Ecto neural progenitor cell (in vitro differentiated cells): ENCODE data around the gene LRRC59.

Experiments
- DNase-seq: peaks from one replicate; pipeline ENCODE4 v3.0.0-alpha.2; 2018; ENCODE audit warnings: low spot score

Gene LRRC59

DNA sequence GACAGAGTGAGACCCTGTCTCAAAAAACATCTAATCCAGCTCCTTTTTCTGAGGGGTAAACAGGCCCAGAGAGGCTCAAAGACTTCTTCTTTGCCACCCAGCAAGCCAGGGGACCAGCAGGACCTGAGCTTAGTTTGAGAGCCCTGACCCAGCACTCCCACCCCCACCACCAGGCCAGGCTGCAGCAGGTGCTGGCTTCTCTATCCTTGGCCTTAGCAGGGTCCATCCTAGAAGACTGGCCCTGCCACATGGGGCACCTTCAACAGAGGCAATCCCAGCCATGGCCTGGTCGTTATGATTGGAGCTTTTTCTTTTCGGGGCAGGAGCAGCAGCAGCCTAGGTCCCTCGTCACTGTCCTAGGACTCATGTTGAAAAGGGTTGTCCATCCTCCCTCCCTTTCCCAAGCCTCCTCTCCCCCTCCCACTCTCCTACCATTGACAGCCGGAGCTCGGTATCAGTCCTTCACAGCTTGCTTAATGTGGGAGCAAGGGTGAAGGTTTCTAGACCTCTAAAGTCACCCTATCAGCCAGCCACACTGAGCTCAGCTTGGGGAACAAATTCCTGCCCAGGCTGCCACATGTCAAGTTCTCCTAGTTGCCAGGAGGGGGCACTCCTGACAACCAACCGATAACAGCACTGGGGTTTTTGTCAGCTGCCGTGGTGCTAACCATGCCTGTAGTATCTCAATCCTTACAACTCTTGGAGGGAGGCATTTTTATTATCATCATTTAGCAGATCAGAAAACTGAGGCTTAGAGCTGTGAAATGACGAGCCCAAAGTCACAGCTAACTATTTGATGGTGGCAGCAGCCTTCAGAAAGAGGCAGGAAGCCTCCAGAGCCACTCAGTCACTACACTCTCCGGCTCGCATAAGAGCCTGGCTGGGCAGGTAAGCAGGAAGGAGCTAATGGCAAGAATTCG, 35.5 kb downstream of the LRRC59 start:
- peak; percentile 75 for DNase-seq

GRCh38 chr17:50360486-50361115, 36.7 kb downstream of the LRRC59 start:
- no peak for DNase-seq

GRCh38 chr17:50359998-50360461, 37.3 kb downstream of the LRRC59 start:
- DNase-seq, result no peak

DNA sequence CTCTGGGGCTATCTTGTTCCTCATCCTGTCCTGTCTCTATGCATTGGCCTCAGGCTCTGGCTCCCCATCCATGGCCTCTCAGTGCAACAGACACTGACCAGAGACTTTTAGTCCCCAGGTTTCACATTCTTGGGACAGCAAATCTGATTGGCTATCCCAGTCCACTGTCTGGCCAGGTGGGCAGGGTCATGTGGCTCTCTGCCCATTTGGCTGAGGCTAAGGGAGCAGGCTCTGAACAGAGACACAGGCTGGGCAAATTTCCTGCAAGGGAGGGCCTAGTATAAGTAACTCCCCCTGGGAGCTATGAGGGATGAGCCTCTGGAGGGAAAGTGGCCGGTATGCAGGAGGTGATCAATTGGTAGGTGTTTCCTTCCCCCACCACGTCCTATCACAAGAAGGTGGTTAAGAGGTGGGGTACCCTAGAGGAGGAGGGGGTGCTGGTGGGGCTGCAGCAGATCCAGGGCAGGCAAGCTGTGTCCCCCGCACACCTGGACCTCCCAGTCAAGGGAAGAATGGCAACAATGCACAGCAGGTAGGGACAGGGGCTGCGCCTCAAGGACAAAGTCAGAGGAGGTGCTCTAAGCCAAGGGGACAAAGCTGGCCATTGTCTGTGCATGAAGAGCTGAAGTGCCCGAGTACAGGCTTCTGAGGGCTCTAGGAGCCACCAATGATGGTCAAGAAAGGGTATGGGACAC, 38.2 kb downstream of the LRRC59 start:
- DNase-seq, result no peak

GRCh38 chr17:50358177-50358576, 39.1 kb downstream of the LRRC59 start:
- no peak for DNase-seq

DNA sequence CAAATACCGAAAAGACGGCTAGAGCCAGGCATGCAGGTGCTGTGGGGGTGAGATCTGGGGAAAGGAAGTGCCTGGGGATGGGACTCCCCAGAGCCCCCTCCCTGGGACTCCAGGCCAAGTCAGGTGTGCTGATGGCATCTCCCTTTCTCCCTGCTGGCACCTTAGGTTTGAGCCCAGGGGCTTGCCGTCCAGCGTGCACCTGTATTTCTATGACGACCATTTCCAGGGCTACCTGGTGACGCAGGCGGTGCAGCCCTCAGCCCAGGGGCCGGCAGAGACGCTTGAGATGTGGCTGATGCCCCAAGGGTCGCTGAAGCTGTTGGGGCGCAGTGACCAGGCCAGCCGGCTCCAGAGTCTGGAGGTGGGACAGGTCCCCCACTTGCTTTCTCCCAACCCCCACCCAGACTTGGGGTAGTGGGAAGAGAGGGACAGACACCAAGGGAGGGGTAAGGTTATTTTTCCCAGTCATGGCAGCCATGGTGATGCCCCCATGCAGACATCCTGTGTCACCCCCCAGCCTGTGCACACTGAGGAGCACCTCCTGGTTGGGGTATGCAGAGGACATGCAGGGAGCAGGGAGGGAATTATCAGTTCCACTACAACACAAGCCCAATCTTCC, 40.3 kb downstream of the LRRC59 start:
- no peak for DNase-seq

GRCh38 chr17:50356418-50356817, 40.9 kb downstream of the LRRC59 start:
- DNase-seq, result no peak

- no peak for DNase-seq
Measured at GRCh38 chr17:50355701-50356341, 41.5 kb downstream of the LRRC59 start.

- no peak for DNase-seq
Measured at GRCh38 chr17:50355336-50355700, 42.0 kb downstream of the LRRC59 start.

DNA sequence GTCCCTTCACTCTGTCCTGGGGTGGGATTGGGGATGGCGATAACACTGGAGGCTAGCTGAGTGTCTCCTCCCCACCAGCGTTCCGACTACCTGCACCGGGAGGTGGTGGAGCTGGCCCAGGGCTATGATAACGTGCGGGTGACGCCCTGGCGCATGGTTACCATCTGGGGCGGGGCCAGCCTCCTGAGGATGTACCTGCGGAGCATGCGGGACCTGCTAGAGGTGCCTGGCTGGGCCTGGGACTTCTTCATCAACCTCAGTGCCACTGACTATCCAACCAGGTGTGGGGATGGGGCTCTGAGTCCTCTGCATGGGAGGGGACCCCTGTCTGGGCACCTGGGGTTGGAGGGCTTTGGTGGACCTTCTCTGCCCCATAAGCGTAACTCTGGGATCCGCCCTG, 42.5 kb downstream of the LRRC59 start:
- DNase-seq, result no peak

DNA sequence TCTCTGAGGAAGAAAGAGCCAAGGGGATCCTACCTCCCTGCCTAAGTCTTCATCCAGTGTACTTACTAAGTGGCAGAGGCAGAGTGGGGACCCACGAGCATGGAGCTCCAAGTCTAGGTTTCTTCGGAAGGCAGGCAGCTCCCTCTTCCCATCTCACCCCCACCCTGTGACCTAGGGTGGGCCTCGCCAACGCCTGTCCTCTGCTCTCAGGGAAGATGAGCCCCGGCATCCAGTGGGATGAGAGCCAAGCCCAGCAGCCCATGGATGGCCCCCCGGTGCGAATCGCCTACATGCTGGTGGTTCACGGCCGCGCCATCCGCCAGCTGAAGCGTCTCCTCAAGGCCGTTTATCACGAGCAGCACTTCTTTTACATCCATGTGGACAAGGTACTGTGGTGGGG, 43.1 kb downstream of the LRRC59 start:
- DNase-seq, result no peak

- no peak for DNase-seq
Measured at GRCh38 chr17:50353600-50354195, 43.6 kb downstream of the LRRC59 start.

DNA sequence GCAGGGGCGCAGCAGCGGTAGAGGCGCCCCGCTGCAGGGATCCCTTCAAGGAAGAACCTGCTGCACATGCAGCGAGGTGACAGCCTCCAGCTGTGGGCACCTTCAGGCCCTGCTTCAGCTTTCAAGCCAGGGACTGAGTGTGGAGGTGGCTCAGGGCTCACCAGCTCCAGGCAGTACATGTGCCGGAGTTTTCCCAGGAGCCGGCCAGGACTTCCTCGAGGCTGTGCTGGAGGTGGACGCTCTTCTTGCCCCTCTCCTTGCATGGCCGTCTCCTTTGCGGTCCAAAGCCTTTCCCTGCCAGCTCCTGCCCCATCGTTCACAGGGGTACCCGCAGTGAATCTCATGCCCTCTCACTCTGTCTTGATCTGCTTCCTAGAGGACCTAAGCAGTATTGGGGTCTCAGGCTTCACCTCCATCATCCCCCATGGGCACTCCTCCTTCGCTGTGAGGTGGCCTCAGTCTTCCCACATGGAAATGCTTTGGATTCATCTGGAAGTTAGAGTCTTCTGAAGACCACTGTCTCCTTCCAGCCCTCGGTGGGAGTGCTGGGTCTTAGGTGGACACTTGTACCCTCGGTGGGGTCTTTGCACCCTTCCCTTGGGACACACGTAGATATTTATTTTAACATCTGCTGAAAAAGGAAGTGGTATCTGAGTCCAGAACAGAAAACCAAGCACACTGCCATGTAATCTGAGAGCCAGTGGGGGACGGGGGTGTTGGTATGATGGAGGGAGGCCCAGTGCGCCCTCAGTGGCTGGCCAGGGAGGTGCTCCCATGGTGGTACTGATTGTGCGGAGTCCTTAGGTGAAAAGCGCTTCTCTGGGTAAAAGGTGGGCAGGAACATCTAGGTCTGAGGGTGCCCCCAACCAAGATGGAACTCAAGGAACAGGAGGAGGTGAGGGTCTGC, 44.4 kb downstream of the LRRC59 start:
- no peak for DNase-seq

DNA sequence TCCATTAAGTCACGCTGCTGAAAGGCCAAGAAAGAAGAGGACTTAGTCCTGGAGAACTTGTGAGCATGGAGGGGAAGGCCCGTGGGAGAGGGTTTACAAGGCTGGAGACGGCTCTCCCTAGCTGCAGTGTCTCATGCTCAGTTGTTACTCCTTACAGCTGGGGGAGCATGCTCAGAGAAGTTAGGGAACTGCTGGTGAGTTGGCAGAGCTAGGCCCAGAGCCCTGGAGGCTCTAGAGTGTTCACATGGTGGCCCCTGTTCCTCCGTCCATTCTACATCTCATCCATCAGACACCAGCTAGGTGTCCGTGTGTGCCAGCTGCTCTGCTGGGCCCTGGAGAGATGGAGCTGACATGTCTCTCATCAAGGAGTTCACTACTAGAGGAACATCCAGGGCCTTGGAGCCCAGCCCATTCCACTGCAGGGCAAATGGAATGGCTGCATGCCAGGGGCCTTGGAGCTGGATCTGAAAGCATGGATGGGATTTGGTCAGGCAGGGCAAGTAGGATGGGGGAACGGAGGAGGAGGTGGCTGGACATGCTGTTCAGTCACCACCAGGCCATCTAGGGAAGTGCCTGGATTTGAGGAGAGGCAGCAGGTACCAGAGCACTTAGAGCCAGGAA, 45.1 kb downstream of the LRRC59 start:
- no peak for DNase-seq

- DNase-seq, result no peak
Measured at GRCh38 chr17:50350733-50351132, 46.6 kb downstream of the LRRC59 start.

- no peak for DNase-seq
Measured at GRCh38 chr17:50349243-50349600, 48.1 kb downstream of the LRRC59 start.

DNA sequence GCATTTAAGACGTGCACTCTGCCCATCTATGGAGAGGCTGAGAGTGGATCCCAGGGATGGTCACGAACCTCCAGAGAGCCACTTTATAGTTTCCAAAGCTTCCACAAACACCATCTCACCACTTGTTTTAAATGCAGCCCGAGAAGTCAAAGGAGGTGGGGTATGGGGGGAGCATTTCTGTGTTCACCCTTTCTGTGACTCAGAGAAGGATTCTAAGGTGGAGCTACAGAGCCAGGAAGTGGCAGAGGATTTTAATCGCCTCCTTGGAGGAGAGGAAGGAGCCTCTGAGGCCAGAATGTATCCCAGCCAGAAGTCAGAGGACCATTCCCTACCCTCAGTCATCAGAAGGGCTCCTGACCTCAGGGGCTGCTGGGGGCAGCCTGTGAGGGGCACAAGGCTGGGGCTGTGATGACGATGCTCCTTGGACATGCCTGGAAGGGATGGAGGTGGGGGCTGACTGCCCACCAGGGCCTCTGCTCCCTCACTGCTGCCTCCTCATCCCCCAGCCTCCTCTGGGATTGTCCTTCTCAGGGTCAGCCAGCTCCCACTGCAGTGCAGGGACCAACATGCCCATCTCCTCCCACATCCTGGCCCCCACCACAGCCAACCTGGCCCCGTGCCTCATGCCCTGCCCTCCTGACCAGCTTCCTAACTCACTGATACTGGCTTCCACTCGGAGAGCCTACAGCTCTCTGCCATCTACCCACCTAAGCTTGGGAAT, 48.6 kb downstream of the LRRC59 start:
- DNase-seq, result no peak

- no peak for DNase-seq
Measured at GRCh38 chr17:50347894-50348291, 49.4 kb downstream of the LRRC59 start.

DNA sequence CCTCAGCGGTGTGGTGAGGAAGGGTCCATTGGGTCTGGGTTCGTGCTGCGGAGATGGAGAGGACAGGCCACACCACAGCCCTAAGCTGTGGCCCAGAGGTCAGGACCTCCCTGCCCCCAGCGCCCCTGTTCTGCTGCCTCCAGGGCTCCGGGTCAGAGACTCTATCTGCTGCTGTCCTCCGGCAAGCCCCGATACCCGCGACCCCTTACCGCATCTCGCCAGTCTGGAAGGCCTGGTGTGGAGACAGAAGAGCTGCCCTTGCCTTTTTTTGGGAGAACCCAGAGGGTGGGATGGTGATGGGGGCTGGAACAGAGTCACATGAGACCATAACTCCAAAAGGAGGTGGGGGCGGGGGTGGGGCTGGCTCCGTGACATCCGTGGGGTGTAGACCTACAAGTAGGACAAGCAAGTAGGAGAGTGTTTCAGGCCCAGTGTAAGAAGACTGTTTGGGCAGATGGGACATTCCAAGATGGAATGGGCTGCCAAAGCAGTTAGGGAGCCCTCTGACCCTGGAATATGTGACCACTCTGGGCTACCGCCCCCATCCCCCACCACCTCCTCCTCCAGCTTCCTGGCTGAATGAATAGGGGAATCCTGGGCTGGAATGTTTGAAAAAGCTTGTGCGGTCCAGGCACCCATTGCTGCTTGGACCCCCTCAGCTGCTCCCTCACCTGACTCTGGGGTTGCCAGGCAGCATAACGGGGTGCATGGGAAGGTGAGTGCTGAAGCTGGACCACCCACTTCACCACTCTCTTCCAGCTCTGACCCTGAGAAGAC, 50.0 kb downstream of the LRRC59 start:
- DNase-seq, result no peak
